Measurements from ENCODE around the gene POU6F1.

GRCh38 chr12:51244269-51244668 lies 26.4 kb upstream of the POU6F1 start:
- TF ChIP-seq EZH2 (IDR thresholded peaks at IDR 0.05; ENCODE audit: low read depth, low read length, severe bottlenecking) (no peak), SP1 (IDR thresholded peaks at IDR 0.05; ENCODE audit: low read depth, low read length) (no peak), POLR2A (IDR thresholded peaks at IDR 0.05; ENCODE audit: control extremely low read depth in 1 of 2, low read depth in 2 of 2, low read length in 2 of 2) (peak in 1 of 2 experiments; percentile 55; a peak in 2 of 3 replicates), FOSL1 (IDR thresholded peaks at IDR 0.05; ENCODE audit: insufficient read depth, low read depth, low read length) (no peak), RAD21 (IDR thresholded peaks at IDR 0.05 in 1 of 2, conservative IDR thresholded peaks at IDR 0.05 in 1 of 2; ENCODE audit: low read depth in 2 of 2, low read length in 2 of 2) (no peak)
- TF ChIP-seq, protein P1, sequence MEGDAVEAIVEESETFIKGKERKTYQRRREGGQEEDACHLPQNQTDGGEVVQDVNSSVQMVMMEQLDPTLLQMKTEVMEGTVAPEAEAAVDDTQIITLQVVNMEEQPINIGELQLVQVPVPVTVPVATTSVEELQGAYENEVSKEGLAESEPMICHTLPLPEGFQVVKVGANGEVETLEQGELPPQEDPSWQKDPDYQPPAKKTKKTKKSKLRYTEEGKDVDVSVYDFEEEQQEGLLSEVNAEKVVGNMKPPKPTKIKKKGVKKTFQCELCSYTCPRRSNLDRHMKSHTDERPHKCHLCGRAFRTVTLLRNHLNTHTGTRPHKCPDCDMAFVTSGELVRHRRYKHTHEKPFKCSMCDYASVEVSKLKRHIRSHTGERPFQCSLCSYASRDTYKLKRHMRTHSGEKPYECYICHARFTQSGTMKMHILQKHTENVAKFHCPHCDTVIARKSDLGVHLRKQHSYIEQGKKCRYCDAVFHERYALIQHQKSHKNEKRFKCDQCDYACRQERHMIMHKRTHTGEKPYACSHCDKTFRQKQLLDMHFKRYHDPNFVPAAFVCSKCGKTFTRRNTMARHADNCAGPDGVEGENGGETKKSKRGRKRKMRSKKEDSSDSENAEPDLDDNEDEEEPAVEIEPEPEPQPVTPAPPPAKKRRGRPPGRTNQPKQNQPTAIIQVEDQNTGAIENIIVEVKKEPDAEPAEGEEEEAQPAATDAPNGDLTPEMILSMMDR (IDR thresholded peaks at IDR 0.05; ENCODE audit: control extremely low read depth in 1 of 3, insufficient read depth in 1 of 3, low read depth in 1 of 3, low read length in 3 of 3), result no peak

Measured in H1 (cell line).